Right ventricle myocardium inferior (tissue), 1 donor: ENCODE results near the gene CHRNB2. TPM values are rescaled to one million over a fixed set of nuclear protein-coding genes. Genes with fewer than 3 reads are reported as not detected.

Experiments
- ATAC-seq: fragments of 200-7000 bp; cut with Tn5 transposase; one replicate; pipeline ENCODE4 v1.9.1; 2020; ENCODE audit warnings: mild to moderate bottlenecking, moderate library complexity
- DNase-seq: peaks from one replicate; pipeline ENCODE4 v3.0.0; 2021; ENCODE audit errors: missing footprints
- intact Hi-C: fragments of 100-400 bp; cut with DNase I; formaldehyde crosslinking; loops from one replicate; pipeline ENCODE4 v1.11.0; 2022
- total RNA-seq: library from RNA; stranded (reverse); fragmentation: NEBNext Ultra II Directional; extraction: Animal tissue kit (Norgen Biotek cat#: 25700); gene quantifications from one replicate; pipeline ENCODE4 v1.2.1, GENCODE V29; 2021
- donor health status: DM: no; HTN: yes; CAD: no; lungs with severe emphysema.

CHRNB2 gene
- total RNA-seq, 1 donor from 2014 or later, result not detected

DNA sequence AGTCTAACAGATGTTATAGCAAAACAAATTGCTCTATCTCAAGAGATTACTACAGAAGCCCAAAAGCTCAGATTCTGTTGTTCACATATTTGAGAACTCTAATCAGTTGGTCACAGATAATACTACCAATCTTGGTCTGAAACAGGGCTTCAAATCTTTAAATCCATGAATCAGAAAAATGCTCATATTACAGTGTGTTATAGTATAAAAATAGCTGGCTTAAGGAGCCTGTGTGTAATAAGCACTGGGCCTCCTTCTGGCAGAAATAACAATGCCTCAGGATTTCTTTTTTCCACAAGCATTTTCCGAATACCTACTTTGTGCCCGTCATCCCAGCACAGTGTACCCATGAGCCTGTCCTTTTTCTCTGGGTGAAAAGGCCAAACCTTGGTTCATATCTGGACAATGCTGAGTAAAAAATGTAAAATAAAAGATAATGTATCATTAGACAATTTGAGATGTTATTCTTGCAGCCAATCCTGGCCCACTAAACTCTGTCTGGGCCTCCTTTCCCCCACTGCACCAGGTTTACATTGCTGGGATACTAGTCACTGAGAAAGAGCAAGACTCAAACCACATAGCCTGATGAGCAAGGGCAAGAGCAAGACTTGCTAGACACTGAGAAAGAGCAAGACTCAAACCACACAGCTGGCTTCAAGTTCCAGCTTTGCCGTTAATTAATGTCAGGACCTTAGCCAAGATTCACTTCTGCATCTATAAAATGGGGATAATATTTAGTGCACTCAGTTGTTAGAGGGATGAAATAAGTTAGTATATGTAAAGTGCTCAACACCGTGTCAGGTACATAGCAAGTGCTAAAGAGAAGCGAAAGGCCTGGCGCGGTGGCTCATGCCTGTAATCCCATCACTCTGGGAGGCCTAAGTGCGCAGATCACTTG, 57.4 kb downstream of the CHRNB2 start:
- no peak for DNase-seq
- intact Hi-C loops, result loop anchor here (5.0 kb wide), 1 partner anchor 68 kb away; the partner anchor contains the start of gene UBE2Q1
- no peak for ATAC-seq

DNA sequence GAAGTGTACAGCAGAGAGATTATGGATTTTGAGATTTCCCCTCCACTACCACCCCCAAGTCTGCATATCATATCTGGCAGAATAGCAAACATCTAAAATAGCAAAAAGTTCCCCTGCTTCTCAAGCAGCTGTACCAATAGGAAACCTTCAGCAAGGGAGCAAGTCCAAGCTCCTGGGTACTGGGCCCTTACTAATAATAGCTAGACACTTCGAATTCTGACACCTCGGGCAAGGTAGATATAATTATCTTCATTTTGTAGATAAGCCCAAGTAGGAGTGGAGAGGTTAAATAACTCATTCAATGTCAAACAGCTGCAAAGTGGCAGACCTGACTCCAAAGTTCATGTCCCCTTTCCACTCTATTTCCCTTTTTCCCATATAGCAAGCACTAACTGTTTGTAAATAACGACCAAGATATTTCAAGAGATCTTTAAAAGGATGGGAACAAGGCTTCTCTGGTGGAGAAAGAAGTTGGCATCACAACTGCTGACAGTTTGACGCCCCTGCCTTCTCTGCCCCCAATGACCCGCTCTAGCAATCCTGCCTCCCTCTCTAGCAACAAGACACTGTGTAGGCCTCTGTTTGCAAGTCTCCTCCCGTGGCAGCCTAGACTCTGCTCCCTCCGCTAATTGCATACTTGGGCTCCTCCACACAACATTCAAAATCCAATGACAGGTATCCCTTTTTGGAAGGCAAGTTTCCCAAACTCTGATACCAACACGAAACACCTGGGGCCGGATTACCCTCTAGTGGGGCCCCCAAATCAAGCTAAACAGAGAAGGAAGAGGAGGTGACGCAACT, 59.1 kb downstream of the CHRNB2 start:
- ATAC-seq, result peak; percentile 52
- no peak for DNase-seq
- intact Hi-C loops, result loop anchor here (2.0 to 5.0 kb wide), 2 partner anchors 18 to 69 kb away; partner anchors contain the start of genes ADAR and UBE2Q1

DNA sequence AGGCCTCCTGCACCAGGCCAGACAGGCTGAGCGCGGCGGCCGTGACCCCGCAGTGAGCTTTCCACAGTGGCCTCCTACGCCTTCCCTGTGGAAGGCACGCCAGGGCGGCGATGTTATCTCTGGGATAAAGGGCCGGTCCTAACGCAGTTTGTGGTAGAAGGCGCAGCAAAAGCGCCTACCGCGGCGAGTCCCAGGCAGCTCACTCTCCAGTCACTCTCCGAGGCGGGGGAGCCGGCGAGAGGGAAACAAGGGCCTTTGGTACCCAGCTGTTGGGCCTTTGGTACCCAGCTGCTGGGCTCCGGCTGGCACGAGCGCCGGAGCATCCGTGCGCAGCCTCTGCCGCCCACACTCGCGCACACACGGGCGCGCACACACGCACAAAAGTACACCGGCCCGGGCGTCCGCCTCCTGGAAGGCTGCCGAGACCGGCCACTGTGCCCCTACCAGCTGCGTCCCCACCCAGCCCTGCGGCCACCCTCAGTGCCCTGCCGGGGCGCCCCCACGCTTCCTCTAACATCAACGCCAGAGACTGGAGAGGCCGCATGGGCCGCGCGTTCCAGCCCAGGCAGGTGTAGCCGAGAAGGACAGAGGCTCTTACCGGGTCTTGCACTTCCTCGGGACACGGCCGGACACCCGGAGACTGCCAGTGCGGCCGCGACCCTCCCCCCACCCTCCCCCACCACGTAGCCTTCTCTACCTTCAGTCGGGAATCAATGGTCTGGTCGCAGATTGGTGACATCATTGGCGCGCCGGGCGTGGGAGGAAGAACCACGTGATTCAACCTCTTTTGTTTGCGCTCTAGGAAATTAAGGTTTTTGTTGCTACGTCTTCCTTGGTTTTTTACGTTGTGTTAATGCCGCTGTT, 59.9 kb downstream of the CHRNB2 start:
- intact Hi-C loops, result loop anchor here (2.0 to 5.0 kb wide), 2 partner anchors 19 to 70 kb away; partner anchors contain the start of genes ADAR and UBE2Q1
- ATAC-seq, result peak; percentile 80

GRCh38 chr1:154628121-154628405, 60.5 kb downstream of the CHRNB2 start:
- intact Hi-C loops, result loop anchor here (5.0 kb wide), 1 partner anchor 71 kb away; the partner anchor contains the start of gene UBE2Q1
- ATAC-seq, result peak; percentile 33

More for the DNA sequence above, 59.9 kb downstream of the CHRNB2 start:
- DNase-seq, result peak; percentile 95

GRCh38 chr1:154629061-154629674, 61.6 kb downstream of the CHRNB2 start:
- no peak for ATAC-seq
- no peak for DNase-seq
- intact Hi-C loops, result loop anchor here (5.0 kb wide), 1 partner anchor 72 kb away; the partner anchor contains the start of gene UBE2Q1

More at GRCh38 chr1:154628121-154628405, 60.5 kb downstream of the CHRNB2 start:
- DNase-seq, result no peak

Other genes starting within 250 kb of the CHRNB2 start
- gene AQP10, start 246.7 kb upstream of the CHRNB2 start, total RNA-seq, result not detected
- gene ATP8B2, start 242.3 kb upstream of the CHRNB2 start, total RNA-seq, result 12.8 TPM
- 13.1 TPM for gene IL6R, start 162.4 kb upstream of the CHRNB2 start, total RNA-seq
- gene TDRD10, start 65.6 kb upstream of the CHRNB2 start, total RNA-seq, result 2.2 TPM
- gene SHE, start 65.4 kb upstream of the CHRNB2 start, total RNA-seq, result 11.3 TPM
- gene UBE2Q1, start 9.1 kb upstream of the CHRNB2 start, total RNA-seq, result 53.2 TPM
- gene ADAR, start 40.4 kb downstream of the CHRNB2 start, total RNA-seq, result 52.8 TPM